ENCODE data around the gene SCAMP5.

SCAMP5 gene

GRCh38 chr15:74977599-74977998, 17.8 kb upstream of the SCAMP5 start:
- no peak for DNase-seq (ENCODE audit: low read depth)

- DNase-seq (ENCODE audit: low read depth), result no peak
Measured at GRCh38 chr15:74978077-74978476, 17.3 kb upstream of the SCAMP5 start.

- no peak for DNase-seq (ENCODE audit: low read depth)
Measured at GRCh38 chr15:74978503-74978902, 16.9 kb upstream of the SCAMP5 start.

GRCh38 chr15:74982183-74982582, 13.2 kb upstream of the SCAMP5 start:
- no peak for DNase-seq (ENCODE audit: low read depth)

- no peak for DNase-seq (ENCODE audit: low read depth)
Measured at GRCh38 chr15:74983725-74984231, 11.6 kb upstream of the SCAMP5 start.

GRCh38 chr15:74988007-74988800, 7.2 kb upstream of the SCAMP5 start:
- DNase-seq (ENCODE audit: low read depth), result no peak

GRCh38 chr15:74989527-74989926, 5.8 kb upstream of the SCAMP5 start:
- DNase-seq (ENCODE audit: low read depth), result no peak

GRCh38 chr15:74992619-74993018, 2.7 kb upstream of the SCAMP5 start:
- no peak for DNase-seq (ENCODE audit: low read depth)

GRCh38 chr15:74994236-74994635, 1.1 kb upstream of the SCAMP5 start:
- DNase-seq (ENCODE audit: low read depth), result no peak

GRCh38 chr15:74994685-74995084, 678 bp upstream of the SCAMP5 start:
- no peak for DNase-seq (ENCODE audit: low read depth)

- DNase-seq (ENCODE audit: low read depth), result no peak
Measured at GRCh38 chr15:74995779-74996765, 709 bp downstream of the SCAMP5 start.

GRCh38 chr15:74997141-74997540, 1.8 kb downstream of the SCAMP5 start:
- DNase-seq (ENCODE audit: low read depth), result no peak

- no peak for DNase-seq (ENCODE audit: low read depth)
Measured at GRCh38 chr15:74997543-74997942, 2.2 kb downstream of the SCAMP5 start.

GRCh38 chr15:75001310-75001709, 5.9 kb downstream of the SCAMP5 start:
- no peak for DNase-seq (ENCODE audit: low read depth)

GRCh38 chr15:75002398-75002797, 7.0 kb downstream of the SCAMP5 start:
- DNase-seq (ENCODE audit: low read depth), result no peak

GRCh38 chr15:75007216-75007615, 11.9 kb downstream of the SCAMP5 start:
- DNase-seq (ENCODE audit: low read depth), result no peak

GRCh38 chr15:75008221-75008625, 12.9 kb downstream of the SCAMP5 start:
- DNase-seq (ENCODE audit: low read depth), result no peak

GRCh38 chr15:75008629-75009326, 13.4 kb downstream of the SCAMP5 start:
- no peak for DNase-seq (ENCODE audit: low read depth)

GRCh38 chr15:75016431-75016830, 21.1 kb downstream of the SCAMP5 start:
- no peak for DNase-seq (ENCODE audit: low read depth)

- no peak for DNase-seq (ENCODE audit: low read depth)
Measured at GRCh38 chr15:75019916-75020315, 24.6 kb downstream of the SCAMP5 start.

- no peak for DNase-seq (ENCODE audit: low read depth)
Measured at GRCh38 chr15:75021341-75021740, 26.0 kb downstream of the SCAMP5 start.

GRCh38 chr15:75022783-75023180, 27.4 kb downstream of the SCAMP5 start:
- DNase-seq (ENCODE audit: low read depth), result no peak
